K562 (cell line): ENCODE data around the gene PSME1. TPM values are rescaled to one million over a fixed set of nuclear protein-coding genes. Genes with fewer than 3 reads are reported as not detected.

Experiments used
- ATAC-seq: fragments of 200-7000 bp; cut with Tn5 transposase; 3 replicates; pipeline ENCODE4 v1.9.1; 2020; ENCODE audit warnings: moderate library complexity
- BruUV-seq: library from RNA; stranded (reverse); fragments of 400-500 nt; replicated peaks from 2 replicates; lab custom pipeline; 2021; lab: Mats Ljungman, UMichigan
- CTCF ChIA-PET: fragments of 300-600 bp; formaldehyde crosslinking; extraction: SDS; loops from one replicate; lab custom pipeline; 2021; ENCODE audit warnings: low intra/inter-chr PET ratio; lab: Yijun Ruan, JAX
- POLR2A ChIA-PET: fragments of 300-600, 350-650 bp; sonication (Branson Sonifier 250); formaldehyde crosslinking; extraction: SDS; loops from one replicate; lab custom pipeline; 2021; ENCODE audit warnings: antibody characterized with exemption, inconsistent platforms; lab: Yijun Ruan, JAX
- DNase-seq, 4 experiments: peaks; one replicate each; pipeline versions ENCODE4 v3.0.0 to v3.0.0-alpha.2; 2011 to 2018; ENCODE audit warnings: low spot score in 3 of 4, mixed read lengths in 3 of 4; ENCODE audit errors: extremely low read depth in 1 of 4
- FAIRE-seq: peaks from 2 replicates; lab custom pipeline; 2011; peaks lifted over from hg19 to GRCh38; lab: Jason Lieb, UNC
- H2AFZ ChIP-seq: 2 replicates; pipeline ENCODE4 v1.6.0; 2011; ENCODE audit warnings: low read depth, low read length, control low read depth, inconsistent platforms
- H3K27ac ChIP-seq: fragments of 200-600 bp; 3 replicates; pipeline ENCODE4 v1.8.0; 2011; ENCODE audit warnings: low read depth, mild to moderate bottlenecking, control low read depth, inconsistent platforms, low read length, moderate library complexity, mixed read lengths; ENCODE audit errors: extremely low read depth
- H3K27me3 ChIP-seq, 2 experiments: fragments of 300-600 bp in 1 of 2; 2 replicates in 1 of 2; 3 replicates in 1 of 2; pipeline versions ENCODE4 v1.6.0 to v1.8.0; 2011; ENCODE audit warnings: inconsistent platforms in 2 of 2, low read length in 2 of 2, mild to moderate bottlenecking in 1 of 2, mixed read lengths in 1 of 2, moderate library complexity in 1 of 2; ENCODE audit not compliant: control insufficient read depth in 2 of 2, insufficient read depth in 2 of 2
- H3K36me3 ChIP-seq: fragments of 300-600 bp; 3 replicates; pipeline ENCODE4 v1.8.0; 2011; ENCODE audit warnings: mild to moderate bottlenecking, low read length, inconsistent platforms; ENCODE audit not compliant: control insufficient read depth, insufficient read depth
- H3K4me1 ChIP-seq, 2 experiments: fragments of 200-600 bp in 1 of 2; replicated peaks in 1 of 2; 2 replicates in 1 of 2; 3 replicates in 1 of 2; pipeline versions ENCODE4 v1.5.1 to v1.8.0; 2011; ENCODE audit warnings: inconsistent platforms in 2 of 2, low read length in 2 of 2, mild to moderate bottlenecking in 1 of 2, mixed read lengths in 1 of 2, moderate library complexity in 1 of 2; ENCODE audit not compliant: control insufficient read depth in 2 of 2, insufficient read depth in 2 of 2
- H3K4me2 ChIP-seq: 2 replicates; pipeline ENCODE4 v1.6.1; 2011; ENCODE audit warnings: low read length, control low read depth, inconsistent platforms, mixed read lengths; ENCODE audit not compliant: insufficient read depth
- H3K4me3 ChIP-seq: fragments of 200-600 bp; sonication (generic), shearing (Covaris generic); 2 replicates; pipeline ENCODE4 v1.5.1; 2016; ENCODE audit warnings: control low read depth, inconsistent platforms
- H3K79me2 ChIP-seq: fragments of 200-600 bp; 3 replicates; pipeline ENCODE4 v1.8.0; 2011; ENCODE audit warnings: low read length, inconsistent platforms; ENCODE audit not compliant: control insufficient read depth, insufficient read depth
- H3K9ac ChIP-seq, 2 experiments: 2 replicates each; pipeline versions ENCODE4 v1.6.0 to v1.6.1; 2011; ENCODE audit warnings: low read depth in 2 of 2, low read length in 2 of 2, control low read depth in 1 of 2, inconsistent platforms in 1 of 2, mild to moderate bottlenecking in 1 of 2, mixed read lengths in 1 of 2; ENCODE audit not compliant: insufficient read depth in 1 of 2
- H3K9me1 ChIP-seq: one replicate; pipeline ENCODE4 v1.6.0; 2011; ENCODE audit warnings: inconsistent platforms, mild to moderate bottlenecking, low read length, moderate library complexity; ENCODE audit not compliant: control insufficient read depth, insufficient read depth
- H3K9me3 ChIP-seq: replicated peaks from 2 replicates; pipeline ENCODE4 v1.5.1; 2011; ENCODE audit warnings: low read depth, low read length, inconsistent platforms; ENCODE audit not compliant: control insufficient read depth, insufficient read depth
- H4K20me1 ChIP-seq: replicated peaks from 2 replicates; pipeline ENCODE4 v1.6.1; 2011; ENCODE audit warnings: low read length, inconsistent platforms, mixed read lengths; ENCODE audit not compliant: control insufficient read depth, insufficient read depth
- CC2D1A ChIP-seq: fragments of 450-650 bp; IDR thresholded peaks from 2 replicates; pipeline ENCODE4 v1.6.1; 2017; ENCODE audit warnings: mild to moderate bottlenecking
- FOXA3 ChIP-seq, 2 experiments: fragments of 450-650 bp in 1 of 2; sonication (generic) in 1 of 2; formaldehyde crosslinking; IDR thresholded peaks in 1 of 2; conservative IDR thresholded peaks in 1 of 2; 2 replicates each; pipeline versions ENCODE4 v1.4.0 to v1.8.0; 2020 to 2022; ENCODE audit warnings: mild to moderate bottlenecking in 2 of 2, missing genetic modification reagents in 1 of 2
- HMG20A ChIP-seq: fragments of 450-650 bp; formaldehyde crosslinking; conservative IDR thresholded peaks from 2 replicates; pipeline ENCODE4 v1.4.0; 2020; ENCODE audit warnings: mild to moderate bottlenecking, mixed read lengths
- HNRNPUL1 ChIP-seq: fragments of 200-400 bp; formaldehyde crosslinking; IDR thresholded peaks from 2 replicates; pipeline ENCODE4 v1.6.1; 2017; ENCODE audit warnings: low read length
- MCM5 ChIP-seq: fragments of 450-650 bp; IDR thresholded peaks from 2 replicates; pipeline ENCODE4 v1.6.1; 2016; ENCODE audit warnings: low read depth
- MEF2D ChIP-seq: conservative IDR thresholded peaks from 2 replicates; pipeline ENCODE4 v1.6.1; 2016; ENCODE audit warnings: low read depth, missing genetic modification characterization, missing compliant biosample characterization
- RUNX1 ChIP-seq: sonication (generic); IDR thresholded peaks from 2 replicates; pipeline ENCODE4 v1.6.1; 2016; ENCODE audit warnings: antibody characterized with exemption, low read depth
- TCF7L2 ChIP-seq: fragments of 150-350 bp; IDR thresholded peaks from 2 replicates; pipeline ENCODE4 v1.6.1; 2016; ENCODE audit warnings: low read depth, mild to moderate bottlenecking, low read length, moderate library complexity
- ZNF197 ChIP-seq: fragments of 200-800 bp; sonication (Bioruptor generic); IDR thresholded peaks from 2 replicates; pipeline ENCODE4 v1.6.1; 2016; ENCODE audit warnings: low read depth, missing genetic modification characterization, missing compliant biosample characterization
- ZNF589 ChIP-seq: fragments of 200-800 bp; sonication (Bioruptor generic); IDR thresholded peaks from 2 replicates; pipeline ENCODE4 v1.6.1; 2016; ENCODE audit warnings: low read depth, missing genetic modification characterization, missing compliant biosample characterization
- ZSCAN32 ChIP-seq: fragments of 450-650 bp; formaldehyde crosslinking; IDR thresholded peaks from 2 replicates; pipeline ENCODE4 v1.4.0; 2020; ENCODE audit warnings: mild to moderate bottlenecking, moderate library complexity
- WGBS: fragments of 100-300 bp; shearing (Covaris generic); methylation state at CpG from one replicate; pipeline ENCODE4 v1.1.6; 2016; ENCODE audit warnings: low coverage, mixed read lengths; ENCODE audit not compliant: insufficient coverage; ENCODE audit errors: missing lambda C conversion rate; 5-methylcytosine and 5-hydroxymethylcytosine counted together
- in situ Hi-C: fragments of 300-500 bp; cut with MboI; formaldehyde crosslinking; loops from 4 replicates; pipeline ENCODE4 v1.15.0; 2018; ENCODE audit warnings: inconsistent platforms, mixed read lengths
- intact Hi-C: fragments of 100-400 bp; cut with micrococcal nuclease; formaldehyde crosslinking; loops from 2 replicates; pipeline ENCODE4 v1.14.2; 2022
- polyA plus RNA-seq, 8 experiments: library from polyadenylated mRNA; depleted of rRNA in 4 of 8; stranded (reverse) in 5 of 8; unstranded in 3 of 8; fragments of >200 nt; fragmentation: Nextera tagmentation in 2 of 8; fragmentation: Illumina TruSeq in 1 of 8; extraction: Ambion mirVana in 2 of 8; extraction: Trizol in 1 of 8; gene quantifications; 2 replicates each; pipeline versions ENCODE4 v1.2.1 to v1.2.3, GENCODE V29; 2011 to 2014; ENCODE audit warnings: inconsistent platforms in 1 of 8, missing spikeins in 1 of 8
- total RNA-seq, 7 experiments: library from RNA; depleted of rRNA in 6 of 7; stranded (reverse); fragments of >200 nt in 6 of 7; fragmentation: Illumina TruSeq in 2 of 7; extraction: Trizol in 2 of 7; gene quantifications; 2 replicates each; pipeline versions ENCODE4 v1.2.1 to v1.2.3, GENCODE V29; 2011 to 2021; ENCODE audit warnings: low replicate concordance in 1 of 7
- TF ChIP-seq, protein P1 (sequence below): fragments of 150-350 bp; IDR thresholded peaks from 2 replicates; pipeline ENCODE4 v1.6.1; 2014; ENCODE audit warnings: low read depth, mild to moderate bottlenecking, low read length, borderline replicate concordance

The PSME1 gene
- total and polyA plus RNA-seq, 9 of the 15 experiments (the other 6 are each of a cell fraction or from before 2014, with no cell fraction given) = 20.3 to 180 (median 67.5) TPM

DNA sequence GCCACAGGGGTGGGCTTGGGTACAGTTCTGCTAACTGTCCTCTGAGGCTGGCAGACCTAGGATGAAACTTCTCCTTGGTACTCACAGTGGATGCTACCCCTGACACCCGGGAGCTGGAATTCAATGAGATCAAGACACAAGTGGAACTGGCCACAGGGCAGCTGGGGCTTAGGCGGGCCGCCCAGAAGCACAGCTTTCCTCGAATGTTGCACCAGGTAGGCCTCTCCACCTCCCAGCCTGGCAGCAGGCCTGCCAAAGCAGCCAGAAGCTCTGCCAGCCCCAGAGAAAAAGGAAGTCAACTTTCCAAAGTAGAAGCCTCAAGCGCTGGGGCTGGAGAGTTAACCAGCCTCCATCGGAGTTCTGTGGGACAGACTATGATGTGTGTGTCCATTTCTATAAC lies 18.8 kb upstream of the PSME1 start:
- FAIRE-seq (no peak), DNase-seq (no peak), ATAC-seq (no peak)
- Histone ChIP-seq H3K9me1 (no peaks in the 10 kb centered on the region), H3K27me3 (no peaks in the 10 kb centered on the region), H3K79me2 (peaks cover 18% of the 10 kb centered on the region), H3K4me1 (peaks cover 10% of the 10 kb centered on the region in 2 experiments; a peak in 4 of 5 replicates), H3K4me3 (no peak overlapping the region), H3K36me3 (peaks cover 52% of the 10 kb centered on the region; the same call in 2 of the 3 replicates), H3K4me2 (no peak overlapping the region; the same call in 1 of the 2 replicates), H3K27ac (no peak overlapping the region), H2AFZ (no peak overlapping the region), H3K9me3 (no peaks in the 10 kb centered on the region), H4K20me1 (no peaks in the 10 kb centered on the region), H3K9ac (peak overlapping the region in 1 of 2 experiments; percentile 3; a peak in 1 of 4 replicates)
- POLR2A ChIA-PET = interaction anchor here (5.0 kb wide), 1 partner anchor 9 kb away, joined by 38 read pairs; no protein-coding TSS in a partner anchor
- CTCF ChIA-PET = no interaction called here
- BruUV-seq = no TSS peak
- in situ Hi-C loops = no loop called here
- intact Hi-C loops = no loop called here
- 84% methylated on average over 3 of the region's 6 CpGs for WGBS
- TF ChIP-seq TCF7L2 = no peak

GRCh38 chr14:24119691-24120090 lies 16.3 kb upstream of the PSME1 start:
- ATAC-seq (no peak), FAIRE-seq (no peak), DNase-seq (no peak)
- ChIA-PET POLR2A (interaction anchor here (0.6 kb wide), 1 partner anchor 29 kb away, joined by 3 read pairs; no protein-coding TSS in a partner anchor), CTCF (no interaction called here)
- H2AFZ ChIP-seq = no peak overlapping the region
- peak overlapping the region in 1 of 2 experiments; percentile 36; a peak in 1 of 4 replicates for H3K9ac ChIP-seq
- H3K27me3 ChIP-seq = no peaks in the 10 kb centered on the region
- 94% methylated on average over 6 of the region's 6 CpGs for WGBS
- BruUV-seq = no TSS peak
- in situ Hi-C loops = no loop called here
- no peak overlapping the region for H3K4me3 ChIP-seq
- no peak overlapping the region for H3K4me2 ChIP-seq
- no peaks in the 10 kb centered on the region for H4K20me1 ChIP-seq
- intact Hi-C loops = no loop called here
- H3K27ac ChIP-seq = no peak overlapping the region
- no peaks in the 10 kb centered on the region for H3K9me1 ChIP-seq
- H3K79me2 ChIP-seq = peaks cover 18% of the 10 kb centered on the region
- peaks cover 63% of the 10 kb centered on the region; the same call in 2 of the 3 replicates for H3K36me3 ChIP-seq
- no peaks in the 10 kb centered on the region for H3K9me3 ChIP-seq
- H3K4me1 ChIP-seq = peaks cover 17 to 18% of the 10 kb centered on the region in 2 experiments; a peak in 4 of 5 replicates
- TF ChIP-seq FOXA3 (CRISPR knock-in tag; conservative IDR thresholded peaks at IDR 0.05 in 1 of 2, IDR thresholded peaks at IDR 0.05 in 1 of 2) = no peak
- no peak for TF ChIP-seq MCM5
- no peak for TF ChIP-seq HNRNPUL1
- no peak for TF ChIP-seq ZSCAN32 (CRISPR knock-in tag)
- no peak for TF ChIP-seq RUNX1
- TF ChIP-seq ZNF197 (CRISPR knock-in tag) = no peak
- no peak for TF ChIP-seq ZNF589 (CRISPR knock-in tag)
- no peak for TF ChIP-seq MEF2D (tag)
- no peak for TF ChIP-seq CC2D1A
- no peak for TF ChIP-seq HMG20A (CRISPR knock-in tag)
- TF ChIP-seq, protein P1, sequence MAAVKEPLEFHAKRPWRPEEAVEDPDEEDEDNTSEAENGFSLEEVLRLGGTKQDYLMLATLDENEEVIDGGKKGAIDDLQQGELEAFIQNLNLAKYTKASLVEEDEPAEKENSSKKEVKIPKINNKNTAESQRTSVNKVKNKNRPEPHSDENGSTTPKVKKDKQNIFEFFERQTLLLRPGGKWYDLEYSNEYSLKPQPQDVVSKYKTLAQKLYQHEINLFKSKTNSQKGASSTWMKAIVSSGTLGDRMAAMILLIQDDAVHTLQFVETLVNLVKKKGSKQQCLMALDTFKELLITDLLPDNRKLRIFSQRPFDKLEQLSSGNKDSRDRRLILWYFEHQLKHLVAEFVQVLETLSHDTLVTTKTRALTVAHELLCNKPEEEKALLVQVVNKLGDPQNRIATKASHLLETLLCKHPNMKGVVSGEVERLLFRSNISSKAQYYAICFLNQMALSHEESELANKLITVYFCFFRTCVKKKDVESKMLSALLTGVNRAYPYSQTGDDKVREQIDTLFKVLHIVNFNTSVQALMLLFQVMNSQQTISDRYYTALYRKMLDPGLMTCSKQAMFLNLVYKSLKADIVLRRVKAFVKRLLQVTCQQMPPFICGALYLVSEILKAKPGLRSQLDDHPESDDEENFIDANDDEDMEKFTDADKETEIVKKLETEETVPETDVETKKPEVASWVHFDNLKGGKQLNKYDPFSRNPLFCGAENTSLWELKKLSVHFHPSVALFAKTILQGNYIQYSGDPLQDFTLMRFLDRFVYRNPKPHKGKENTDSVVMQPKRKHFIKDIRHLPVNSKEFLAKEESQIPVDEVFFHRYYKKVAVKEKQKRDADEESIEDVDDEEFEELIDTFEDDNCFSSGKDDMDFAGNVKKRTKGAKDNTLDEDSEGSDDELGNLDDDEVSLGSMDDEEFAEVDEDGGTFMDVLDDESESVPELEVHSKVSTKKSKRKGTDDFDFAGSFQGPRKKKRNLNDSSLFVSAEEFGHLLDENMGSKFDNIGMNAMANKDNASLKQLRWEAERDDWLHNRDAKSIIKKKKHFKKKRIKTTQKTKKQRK = no peak
